Daoy (cell line): ENCODE measurements around the gene KAZN. TPM values are rescaled to one million over a fixed set of nuclear protein-coding genes. Genes with fewer than 3 reads are reported as not detected.
"Not testable (repeated sequence)": the region's sequence is repeated elsewhere in the genome, so short reads cannot be mapped to it uniquely, and the experiment has no call there.

ENCODE experiments used
- DNase-seq: peaks from one replicate; pipeline ENCODE4 v3.0.0-alpha.2; 2015; ENCODE audit warnings: low read depth
- total RNA-seq: library from RNA; depleted of rRNA; stranded (reverse); fragments of >200 nt; shearing (Covaris generic); gene quantifications from 2 replicates; pipeline ENCODE4 v1.2.3, GENCODE V29; 2014

Gene KAZN
- total RNA-seq, 1 experiment from 2014 or later: 6.3 TPM

DNA sequence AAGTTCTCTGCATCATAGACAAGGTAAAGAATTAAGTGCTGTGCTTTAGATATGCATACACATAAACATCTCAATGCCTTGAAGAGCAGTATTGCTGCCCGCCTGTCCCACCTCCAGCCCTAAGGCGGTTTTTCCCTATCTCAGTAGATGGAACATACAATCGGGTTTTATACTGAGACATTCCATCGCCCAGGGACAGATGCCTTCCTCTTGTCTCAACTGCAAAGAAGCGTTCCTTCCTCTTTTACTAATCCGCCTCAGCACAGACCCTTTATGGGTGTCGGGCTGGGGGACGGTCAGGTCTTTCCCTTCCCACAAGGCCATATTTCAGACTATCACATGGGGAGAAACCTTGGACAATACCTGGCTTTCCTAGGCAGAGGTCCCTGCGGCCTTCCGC lies 537.1 kb downstream of the KAZN start:
- DNase-seq: not testable (repeated sequence)

DNA sequence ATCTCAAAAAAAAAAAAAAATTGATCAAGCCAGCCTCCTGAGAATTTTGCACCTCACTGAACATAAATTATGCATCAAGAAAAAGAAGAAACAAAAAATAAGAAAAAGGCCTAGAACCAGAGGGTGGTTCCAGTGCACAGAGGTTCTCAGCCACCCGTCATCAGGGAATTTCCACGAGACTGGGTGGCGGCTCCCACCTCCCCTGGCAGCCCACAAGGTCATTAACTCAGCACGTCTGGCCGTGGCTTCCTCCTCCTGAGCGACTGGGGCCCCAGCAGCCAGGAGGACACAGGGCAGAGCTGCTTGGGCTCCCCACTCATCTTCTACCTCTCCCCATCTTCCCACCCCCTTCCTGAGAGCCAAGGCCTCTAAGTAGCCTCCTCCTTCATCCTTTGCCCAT lies 539.3 kb downstream of the KAZN start:
- peak; percentile 48 for DNase-seq

DNA sequence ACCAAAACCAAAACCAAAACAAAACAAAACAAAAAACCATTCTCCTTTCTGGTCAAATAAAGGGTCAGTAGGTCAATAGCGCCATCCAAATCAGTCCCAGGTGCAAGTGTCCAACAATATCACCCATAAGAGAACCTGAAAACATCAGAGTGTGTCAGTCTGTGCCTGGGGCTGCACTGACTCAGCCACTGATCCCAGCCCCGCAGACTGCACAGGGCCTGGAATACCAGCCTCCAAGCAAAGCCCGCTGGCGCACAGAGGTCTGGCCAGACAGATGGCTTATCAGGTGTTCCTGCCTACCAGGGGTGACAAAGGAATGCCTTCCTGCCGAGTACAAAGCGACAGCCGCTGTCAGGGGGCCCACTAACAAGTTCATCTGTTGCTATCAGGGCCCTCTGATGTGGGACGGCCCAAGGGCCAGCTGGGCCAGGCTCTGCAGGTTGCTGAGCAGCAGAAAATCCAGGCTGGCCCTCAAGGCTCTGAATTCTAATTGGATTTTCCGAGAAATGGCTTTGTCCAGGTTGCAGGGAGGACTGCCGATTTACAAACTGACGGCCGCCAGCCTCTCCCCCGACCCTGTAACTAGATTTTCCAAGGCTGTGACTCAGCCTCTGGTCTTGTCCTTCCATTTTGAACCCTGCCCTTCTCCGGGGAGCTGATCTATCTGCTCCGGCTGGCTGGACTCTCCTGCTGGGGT lies 541.3 kb downstream of the KAZN start:
- peak; percentile 73 for DNase-seq

DNA sequence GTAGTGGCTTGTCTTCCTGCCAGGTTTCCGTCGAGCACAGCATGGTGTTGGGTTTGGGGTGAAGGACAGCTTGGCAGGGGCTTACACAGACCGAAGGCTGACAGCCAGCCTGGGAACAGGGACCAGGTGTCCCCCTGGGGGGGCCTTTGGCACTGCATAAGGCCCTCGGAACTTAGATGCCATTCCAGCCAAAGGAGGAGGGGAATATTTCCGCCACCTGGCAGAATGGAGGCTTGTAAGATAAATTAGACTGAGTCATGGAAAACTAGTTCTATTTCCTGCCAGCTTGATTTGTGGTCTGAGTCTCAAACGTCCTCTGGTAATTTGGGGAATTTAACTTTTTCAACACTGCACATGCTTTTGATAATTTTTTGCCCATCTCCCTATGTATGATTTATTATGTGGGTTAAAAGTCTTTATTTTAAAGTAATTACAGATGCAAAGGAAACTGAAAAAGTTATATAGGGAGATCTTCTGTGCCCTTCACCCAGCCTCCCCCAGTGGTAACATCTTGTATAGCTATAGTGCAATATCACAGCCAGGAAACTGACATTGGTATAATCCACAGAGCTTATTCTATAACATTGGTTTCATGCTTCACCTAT lies 543.6 kb downstream of the KAZN start:
- DNase-seq: peak; percentile 71

DNA sequence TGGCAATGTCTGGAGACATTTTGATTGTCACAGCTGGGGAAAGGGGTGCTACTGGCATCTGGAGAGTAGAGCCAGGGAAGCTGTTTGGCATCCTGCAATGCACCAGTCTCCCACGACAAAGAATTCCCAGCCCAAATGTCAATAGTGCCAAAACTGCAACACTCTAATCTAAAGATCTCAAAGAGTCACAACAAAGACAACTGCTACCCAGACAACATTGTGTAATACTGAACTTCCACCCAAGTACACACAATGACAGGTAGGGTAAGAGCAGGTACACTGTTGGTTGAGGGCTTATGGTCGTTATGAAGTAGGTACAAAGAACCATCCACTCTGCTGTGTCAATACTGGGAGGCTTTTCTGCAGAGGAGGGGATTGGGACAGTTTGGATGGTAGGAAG lies 546.8 kb downstream of the KAZN start:
- DNase-seq: no peak

- DNase-seq: no peak
Observed at GRCh38 chr1:15146142-15146680, 547.7 kb downstream of the KAZN start.

DNA sequence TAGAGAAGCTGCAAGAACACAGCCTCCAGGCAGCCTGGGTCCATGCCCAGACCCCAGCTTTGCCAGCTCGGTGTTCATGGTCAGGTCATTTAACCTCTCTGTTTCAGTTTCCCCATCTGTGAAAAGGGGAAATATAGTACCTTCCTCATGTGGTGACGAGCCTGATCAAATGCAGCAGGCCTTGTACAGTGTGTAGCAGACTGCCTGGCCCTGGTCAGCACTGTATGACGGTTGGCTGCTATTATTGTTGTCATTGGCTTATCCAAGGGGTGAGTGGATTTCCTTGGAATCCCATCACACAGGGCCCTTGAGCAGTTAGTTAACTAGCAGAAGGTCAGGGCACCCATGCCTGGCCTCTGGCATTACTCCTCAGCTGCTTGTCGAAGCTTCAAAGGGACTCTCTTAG lies 548.5 kb downstream of the KAZN start:
- no peak for DNase-seq

GRCh38 chr1:15148004-15148403 lies 549.5 kb downstream of the KAZN start:
- DNase-seq: no peak

GRCh38 chr1:15148475-15148874 lies 550.0 kb downstream of the KAZN start:
- no peak for DNase-seq

DNA sequence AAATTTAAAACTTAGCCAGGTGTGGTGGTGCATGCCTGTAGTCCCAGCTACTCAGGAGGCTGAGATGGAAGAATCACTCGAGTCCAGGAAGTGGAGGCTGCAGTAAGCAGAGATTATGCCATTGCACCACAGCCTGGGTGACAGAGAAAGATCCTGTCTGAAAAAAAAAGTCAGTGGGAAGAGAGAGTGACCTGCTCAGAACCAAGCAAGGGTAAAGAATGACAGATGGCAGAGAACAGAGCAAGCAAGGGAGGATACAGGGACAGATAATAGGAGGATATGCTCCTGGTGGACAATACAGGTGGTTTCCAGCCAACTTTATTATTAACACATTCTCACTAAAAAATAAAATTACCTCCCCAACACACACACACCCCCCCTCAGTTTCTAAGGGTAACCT lies 550.5 kb downstream of the KAZN start:
- DNase-seq: no peak

- DNase-seq: no peak
Observed at GRCh38 chr1:15150376-15150775, 551.9 kb downstream of the KAZN start.

DNA sequence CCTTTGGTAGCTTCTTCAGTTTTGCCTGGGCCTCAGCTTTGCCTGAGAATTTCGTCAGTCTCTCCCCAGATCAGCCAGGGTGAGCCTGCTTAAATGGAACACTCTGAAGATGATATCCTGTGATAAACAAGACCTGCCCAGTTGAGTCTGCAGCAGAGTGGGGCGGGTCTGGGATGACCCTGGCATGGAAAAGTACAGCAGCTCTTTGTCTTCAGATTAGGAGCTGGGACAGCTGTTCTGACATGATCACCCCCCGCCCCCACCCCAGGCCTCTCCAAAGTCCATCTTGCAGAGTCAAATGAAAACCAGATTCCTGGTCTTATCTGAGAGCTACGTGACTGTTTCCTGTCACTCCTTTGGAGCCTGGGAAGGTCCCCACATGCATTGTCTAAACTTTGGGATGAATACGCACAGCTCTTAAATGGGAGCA lies 552.9 kb downstream of the KAZN start:
- no peak for DNase-seq

DNA sequence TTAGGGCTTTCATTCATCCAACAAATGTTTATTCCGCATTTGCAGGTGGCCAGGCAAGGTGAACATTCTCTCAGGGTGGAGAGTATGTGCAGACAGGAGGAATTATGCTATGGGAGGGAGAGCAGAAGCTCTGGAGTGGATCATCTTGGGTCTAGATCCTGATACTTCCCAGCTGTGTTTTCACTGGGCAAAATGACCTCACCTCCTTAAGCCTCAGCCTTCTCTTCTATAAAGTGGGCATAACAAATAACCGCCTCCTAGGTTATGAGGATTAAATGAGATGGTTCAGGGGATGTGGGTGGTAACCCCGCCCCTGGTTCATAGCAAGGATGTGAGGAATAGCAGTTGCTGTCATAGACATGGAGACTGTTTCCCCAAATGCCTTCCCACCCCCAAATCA lies 553.4 kb downstream of the KAZN start:
- no peak for DNase-seq

GRCh38 chr1:15152318-15153183 lies 554.1 kb downstream of the KAZN start:
- DNase-seq: peak; percentile 91

DNA sequence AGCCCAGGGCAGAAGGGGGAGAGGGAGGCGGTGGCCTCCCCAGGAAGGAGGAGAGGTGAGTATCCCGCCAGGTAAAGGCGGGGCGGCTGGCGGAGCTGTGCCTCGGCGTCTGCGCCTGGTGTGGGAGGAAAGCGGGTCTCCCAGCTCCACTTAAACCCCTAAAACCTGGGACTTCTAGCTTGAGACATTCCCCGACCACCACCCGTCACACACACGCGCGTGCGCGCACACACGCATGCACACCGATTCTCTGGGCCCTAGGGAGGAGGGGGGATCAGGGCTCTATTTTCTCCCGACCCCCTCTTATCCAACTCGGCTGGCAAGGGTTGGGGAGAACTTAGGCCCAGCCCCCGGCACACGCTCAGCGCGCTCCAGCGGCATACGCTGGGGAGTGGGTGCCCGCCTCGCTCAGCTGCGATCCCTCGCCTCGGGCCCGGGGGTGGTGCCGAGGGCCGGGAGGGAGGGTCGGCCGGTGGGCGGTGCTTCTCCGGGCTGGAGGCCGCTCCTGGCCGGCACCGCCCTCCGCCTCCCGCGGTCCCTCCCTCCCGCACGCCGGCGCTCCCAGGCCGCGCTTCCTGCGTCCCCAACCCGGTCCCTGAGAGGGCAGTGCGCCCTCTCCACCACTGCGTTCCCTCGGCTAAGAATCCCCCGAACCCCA lies 554.8 kb downstream of the KAZN start, which contains the start of gene TMEM51:
Gene TMEM51, plus strand, starts transcription at position 564 of the 658 bp plus-strand sequence. CDS start 61,341 bp downstream, outside the sequence.
- peak; percentile 92 for DNase-seq

DNA sequence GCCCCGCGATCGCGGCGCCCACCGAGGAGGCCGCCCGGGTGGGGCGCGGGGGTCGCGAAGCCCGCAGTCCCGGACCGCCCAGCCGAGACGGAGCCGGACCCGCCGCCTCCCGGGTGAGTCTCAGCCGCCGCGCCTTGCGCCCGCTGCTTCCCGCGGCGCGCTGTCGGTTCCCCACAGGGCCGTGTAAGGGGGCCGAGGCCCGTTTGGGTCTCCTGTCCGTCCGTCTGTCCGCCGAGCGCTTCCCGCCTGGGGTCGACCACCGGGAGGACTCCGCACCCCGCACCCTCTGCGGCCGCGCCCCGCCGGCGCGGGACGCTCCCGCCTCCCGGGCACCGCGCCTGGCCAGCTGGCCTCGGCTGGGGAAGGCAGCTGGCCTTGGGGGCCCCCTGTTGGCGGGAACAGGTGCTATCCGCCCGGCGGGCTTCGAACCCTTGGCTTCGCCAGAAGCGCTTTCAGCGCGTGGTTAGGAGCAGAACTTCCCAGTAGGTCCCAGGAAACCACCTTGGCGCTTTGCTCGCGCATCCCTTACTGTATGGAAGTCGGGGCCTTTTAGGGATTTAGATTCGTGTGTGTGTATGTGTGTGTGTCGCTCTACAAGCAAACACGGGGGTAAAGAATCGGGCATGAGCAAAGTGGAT lies 555.5 kb downstream of the KAZN start:
- peak; percentile 83 for DNase-seq

- peak; percentile 69 for DNase-seq
Observed at GRCh38 chr1:15154480-15155036, 556.1 kb downstream of the KAZN start.

DNA sequence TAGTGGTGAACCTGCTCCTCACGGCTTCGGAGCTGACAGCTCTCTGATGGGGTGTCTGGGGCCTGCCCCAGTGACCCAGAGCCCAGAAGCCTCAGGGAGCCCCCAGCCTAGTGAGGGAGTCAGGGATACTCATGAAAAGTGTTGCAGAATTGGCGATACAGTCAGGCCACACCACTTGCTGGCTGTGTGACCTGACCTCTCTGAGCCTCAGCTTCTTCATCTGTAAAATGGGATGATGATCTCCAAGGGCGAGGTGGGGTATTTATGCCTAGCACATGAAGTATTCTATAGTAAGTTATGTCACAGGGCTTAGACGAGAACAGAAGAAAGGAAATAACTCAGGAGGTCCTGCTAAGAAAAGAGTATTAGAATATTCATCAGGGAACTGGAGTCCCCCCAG lies 556.7 kb downstream of the KAZN start:
- no peak for DNase-seq

- peak; percentile 53 for DNase-seq
Observed at GRCh38 chr1:15155888-15156741, 557.6 kb downstream of the KAZN start.

DNA sequence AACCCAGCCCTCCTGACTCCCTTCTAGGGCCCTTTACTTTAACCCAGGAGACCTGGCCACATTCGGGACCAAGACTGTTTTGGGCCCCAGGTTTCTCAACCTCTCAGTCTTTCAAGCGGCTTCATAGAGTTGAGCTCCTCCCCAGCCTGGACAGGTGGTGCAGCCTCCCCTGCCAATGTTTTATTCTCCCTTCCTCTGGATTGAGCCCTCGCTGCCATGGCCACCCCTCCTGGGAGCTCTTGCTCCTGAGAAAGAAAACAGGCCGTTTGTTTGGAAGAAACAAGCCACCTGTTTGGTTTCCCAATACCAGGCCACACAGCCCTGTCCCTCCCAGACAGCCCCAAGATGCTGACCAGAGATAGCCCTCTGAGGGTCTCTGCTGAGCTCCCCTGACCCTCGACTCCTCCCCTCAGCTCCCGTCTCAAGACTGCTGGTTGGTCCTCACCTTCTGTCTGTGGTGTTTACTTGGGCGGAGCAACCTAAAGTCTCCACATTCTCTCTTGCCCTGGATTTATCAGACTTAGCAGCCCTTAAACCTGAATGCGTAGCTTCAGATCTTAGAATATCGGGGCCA lies 558.4 kb downstream of the KAZN start:
- no peak for DNase-seq
